Uterus (tissue), 4 donors: ENCODE data around the gene CD1D. TPM values are rescaled to one million over a fixed set of nuclear protein-coding genes. Genes with fewer than 3 reads are reported as not detected.
"Not testable (repeated sequence)": the region's sequence is repeated elsewhere in the genome, so short reads cannot be mapped to it uniquely, and the experiment has no call there.

Source experiments
- DNase-seq, 2 donors: peaks; one replicate each; pipeline ENCODE4 v3.0.0-alpha.2; 2019 to 2020
- H3K27ac ChIP-seq, 2 donors: fragments of 200-600 bp; sonication (generic); 1 replicate in 1 of 2; 2 replicates in 1 of 2; pipeline ENCODE4 v1.5.1; 2016 to 2018
- H3K27me3 ChIP-seq, 2 donors: fragments of 200-600 bp; sonication (generic); one replicate each; pipeline ENCODE4 v1.5.1; 2018 to 2019; ENCODE audit warnings: control low read depth in 1 of 2
- H3K36me3 ChIP-seq, 2 donors: fragments of 200-600 bp; sonication (generic); one replicate each; pipeline ENCODE4 v1.5.1; 2019; ENCODE audit warnings: control low read depth in 1 of 2
- H3K4me1 ChIP-seq, 2 donors: fragments of 200-600 bp; sonication (generic); one replicate each; pipeline ENCODE4 v1.5.1; 2018 to 2019; ENCODE audit warnings: control low read depth in 1 of 2
- H3K4me3 ChIP-seq, 2 donors: fragments of 200-600 bp; sonication (generic); 1 replicate in 1 of 2; 2 replicates in 1 of 2; pipeline ENCODE4 v1.5.1; 2018 to 2019; ENCODE audit warnings: mild to moderate bottlenecking in 1 of 2
- H3K9me3 ChIP-seq, 2 donors: fragments of 200-600 bp; sonication (generic); one replicate each; pipeline ENCODE4 v1.5.1; 2019; ENCODE audit warnings: control low read depth in 1 of 2
- POLR2A ChIP-seq, 2 donors: fragments of 450-650 bp; IDR thresholded peaks; one replicate each; pipeline ENCODE4 v1.6.1; 2016; ENCODE audit warnings: antibody characterized with exemption in 2 of 2, mild to moderate bottlenecking in 1 of 2, moderate library complexity in 1 of 2
- intact Hi-C: fragments of 100-400 bp; cut with DNase I; formaldehyde crosslinking; loops from one replicate; pipeline ENCODE4 v1.15.1; 2023; ENCODE audit warnings: low total_unique reads
- total RNA-seq, 4 donors: library from RNA; depleted of rRNA in 3 of 4; stranded (reverse); fragments of >200 nt in 3 of 4; gene quantifications; one replicate each; pipeline versions ENCODE4 v1.1.0 to v1.2.4, GENCODE V29; 2014 to 2023
- TF ChIP-seq, protein P1 (sequence below), 4 experiments: fragments of 200-600 bp in 2 of 4; fragments of 450-650 bp in 2 of 4; sonication (generic) in 2 of 4; IDR thresholded peaks; one replicate each; pipeline ENCODE4 v1.5.1; 2016 to 2019; ENCODE audit warnings: antibody characterized with exemption in 4 of 4, mild to moderate bottlenecking in 2 of 4, moderate library complexity in 1 of 4
- donor health status: DM: yes; HTN: yes; CAD: no.

CD1D gene
- total RNA-seq, 4 donors from 2014 or later, result 1.5 to 3.4 (median 1.8) TPM

DNA sequence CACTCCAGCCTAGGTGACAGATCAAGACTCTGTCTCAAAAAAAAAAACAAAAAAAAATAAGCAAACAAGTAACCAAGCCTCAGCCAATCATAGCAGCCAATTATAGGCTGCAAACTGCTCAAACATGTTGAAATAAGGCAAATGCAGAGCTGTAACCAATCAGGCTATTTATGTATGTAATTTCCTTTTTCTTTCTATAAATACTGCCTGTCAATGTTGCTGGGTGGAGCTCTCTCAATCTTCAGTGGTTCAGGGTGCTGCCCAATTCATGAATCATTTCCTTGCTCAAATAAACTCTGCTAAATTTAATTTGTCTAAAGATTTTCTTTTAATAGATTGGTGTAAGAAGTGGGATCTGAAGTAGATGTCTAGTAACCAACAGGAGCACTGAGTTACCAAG is 11.6 kb upstream of the CD1D start:
- DNase-seq, result no peak
- intact Hi-C loops, result no loop called here
- Histone ChIP-seq H3K4me3 (no peak overlapping the region), H3K9me3 (no peaks in the 10 kb centered on the region), H3K27ac (no peak overlapping the region), H3K36me3 (no peaks in the 10 kb centered on the region), H3K4me1 (no peaks in the 10 kb centered on the region), H3K27me3 (no peaks in the 10 kb centered on the region)
- TF ChIP-seq POLR2A (IDR thresholded peaks at IDR 0.05), result no peak
- TF ChIP-seq, protein P1, sequence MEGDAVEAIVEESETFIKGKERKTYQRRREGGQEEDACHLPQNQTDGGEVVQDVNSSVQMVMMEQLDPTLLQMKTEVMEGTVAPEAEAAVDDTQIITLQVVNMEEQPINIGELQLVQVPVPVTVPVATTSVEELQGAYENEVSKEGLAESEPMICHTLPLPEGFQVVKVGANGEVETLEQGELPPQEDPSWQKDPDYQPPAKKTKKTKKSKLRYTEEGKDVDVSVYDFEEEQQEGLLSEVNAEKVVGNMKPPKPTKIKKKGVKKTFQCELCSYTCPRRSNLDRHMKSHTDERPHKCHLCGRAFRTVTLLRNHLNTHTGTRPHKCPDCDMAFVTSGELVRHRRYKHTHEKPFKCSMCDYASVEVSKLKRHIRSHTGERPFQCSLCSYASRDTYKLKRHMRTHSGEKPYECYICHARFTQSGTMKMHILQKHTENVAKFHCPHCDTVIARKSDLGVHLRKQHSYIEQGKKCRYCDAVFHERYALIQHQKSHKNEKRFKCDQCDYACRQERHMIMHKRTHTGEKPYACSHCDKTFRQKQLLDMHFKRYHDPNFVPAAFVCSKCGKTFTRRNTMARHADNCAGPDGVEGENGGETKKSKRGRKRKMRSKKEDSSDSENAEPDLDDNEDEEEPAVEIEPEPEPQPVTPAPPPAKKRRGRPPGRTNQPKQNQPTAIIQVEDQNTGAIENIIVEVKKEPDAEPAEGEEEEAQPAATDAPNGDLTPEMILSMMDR (IDR thresholded peaks at IDR 0.05), result no peak

DNA sequence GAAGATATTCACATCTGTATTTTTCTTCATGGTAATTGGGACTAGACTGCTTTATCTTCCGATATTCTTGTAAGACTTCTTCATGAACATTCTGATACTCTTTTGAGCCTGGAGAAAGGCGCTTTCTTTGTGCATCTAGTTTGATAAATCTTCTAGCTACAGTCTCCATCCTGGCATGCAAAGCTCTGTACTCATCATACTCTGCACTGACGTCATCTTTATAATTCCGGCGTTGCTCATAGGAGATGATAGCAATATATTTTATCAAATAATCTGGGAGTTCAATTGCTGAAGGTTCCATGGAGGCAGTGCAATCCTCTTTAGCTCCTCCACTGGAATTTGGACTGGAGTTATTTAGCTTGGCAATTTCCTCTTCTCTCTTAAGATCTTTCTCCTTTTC is 4.8 kb upstream of the CD1D start:
- intact Hi-C loops, H3K27me3 ChIP-seq, H3K4me1 ChIP-seq, H3K27ac ChIP-seq, H3K4me3 ChIP-seq, DNase-seq, H3K36me3 ChIP-seq, H3K9me3 ChIP-seq: not testable (repeated sequence)

DNA sequence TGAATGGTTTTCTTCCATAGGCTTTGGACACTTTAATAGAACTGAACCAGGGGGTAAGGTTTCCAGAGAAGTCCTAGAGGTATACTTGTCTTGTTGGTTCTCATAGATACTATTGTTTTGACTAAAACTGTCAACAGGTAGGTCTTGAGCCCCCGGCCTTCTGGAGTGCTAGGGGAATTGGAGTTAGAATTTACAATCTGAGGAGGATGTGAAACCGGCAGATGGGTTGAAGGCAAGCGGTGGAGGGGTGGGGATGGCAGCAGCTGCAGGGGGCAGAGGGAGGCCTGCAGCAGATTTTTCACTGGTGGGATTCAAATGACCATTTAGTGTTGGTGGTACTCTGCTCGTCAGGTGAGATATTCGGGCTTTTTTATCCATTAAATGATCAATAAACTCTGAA is 4.3 kb upstream of the CD1D start:
- no peaks in the 10 kb centered on the region for H3K4me1 ChIP-seq
- TF ChIP-seq, protein P1 (IDR thresholded peaks at IDR 0.05), result no peak
- TF ChIP-seq POLR2A (IDR thresholded peaks at IDR 0.05), result no peak
- no peak overlapping the region for H3K27ac ChIP-seq
- DNase-seq, result no peak
- H3K4me3 ChIP-seq, result no peak overlapping the region
- H3K9me3 ChIP-seq, result no peaks in the 10 kb centered on the region
- no peaks in the 10 kb centered on the region for H3K27me3 ChIP-seq
- no peaks in the 10 kb centered on the region for H3K36me3 ChIP-seq
- intact Hi-C loops, result no loop called here

DNA sequence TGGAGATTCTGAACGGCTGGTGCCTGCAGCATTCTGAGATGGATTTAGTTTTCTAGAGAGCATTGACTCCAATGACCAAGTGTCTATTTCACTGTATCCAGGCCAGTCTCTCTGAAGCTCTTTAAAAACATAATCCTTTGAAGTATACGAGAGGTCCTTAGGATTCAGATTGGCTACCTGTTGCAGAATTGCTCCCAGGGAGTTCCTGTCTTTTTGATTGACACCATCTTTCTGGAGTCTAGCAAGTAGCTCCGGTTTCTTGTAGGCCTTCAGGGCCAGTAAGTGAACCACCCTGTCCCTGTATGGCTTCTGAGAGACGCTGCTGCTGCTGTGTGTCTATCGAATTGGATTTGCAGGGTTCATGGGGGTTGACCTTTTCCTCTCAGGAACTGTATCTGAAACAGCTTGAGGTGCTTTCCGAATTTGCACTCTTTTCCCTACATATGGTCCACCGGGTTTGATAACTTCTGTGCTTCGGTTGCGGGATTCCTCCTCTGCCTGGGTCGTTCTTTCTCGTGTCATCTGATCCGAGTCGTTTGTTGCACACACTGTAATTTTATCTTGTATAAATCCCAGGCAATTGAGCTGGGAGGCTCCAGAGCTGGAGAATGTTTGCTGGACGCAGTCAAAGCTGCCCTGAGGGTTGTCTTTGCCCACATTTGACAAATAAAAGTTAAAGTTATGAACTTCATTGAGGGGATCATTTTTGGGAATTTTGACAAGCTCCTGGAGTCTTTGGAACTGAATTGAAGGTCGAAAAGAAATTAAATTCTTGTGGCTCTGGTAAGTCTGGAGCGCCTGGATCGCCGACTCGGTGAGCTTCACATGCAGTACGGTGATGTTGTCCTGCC is 3.6 kb upstream of the CD1D start:
- H3K27ac ChIP-seq, H3K4me1 ChIP-seq, H3K9me3 ChIP-seq, H3K27me3 ChIP-seq, H3K36me3 ChIP-seq, intact Hi-C loops, DNase-seq: not testable (repeated sequence)
- H3K4me3 ChIP-seq, result peak overlapping the region; percentile 35 to 46

DNA sequence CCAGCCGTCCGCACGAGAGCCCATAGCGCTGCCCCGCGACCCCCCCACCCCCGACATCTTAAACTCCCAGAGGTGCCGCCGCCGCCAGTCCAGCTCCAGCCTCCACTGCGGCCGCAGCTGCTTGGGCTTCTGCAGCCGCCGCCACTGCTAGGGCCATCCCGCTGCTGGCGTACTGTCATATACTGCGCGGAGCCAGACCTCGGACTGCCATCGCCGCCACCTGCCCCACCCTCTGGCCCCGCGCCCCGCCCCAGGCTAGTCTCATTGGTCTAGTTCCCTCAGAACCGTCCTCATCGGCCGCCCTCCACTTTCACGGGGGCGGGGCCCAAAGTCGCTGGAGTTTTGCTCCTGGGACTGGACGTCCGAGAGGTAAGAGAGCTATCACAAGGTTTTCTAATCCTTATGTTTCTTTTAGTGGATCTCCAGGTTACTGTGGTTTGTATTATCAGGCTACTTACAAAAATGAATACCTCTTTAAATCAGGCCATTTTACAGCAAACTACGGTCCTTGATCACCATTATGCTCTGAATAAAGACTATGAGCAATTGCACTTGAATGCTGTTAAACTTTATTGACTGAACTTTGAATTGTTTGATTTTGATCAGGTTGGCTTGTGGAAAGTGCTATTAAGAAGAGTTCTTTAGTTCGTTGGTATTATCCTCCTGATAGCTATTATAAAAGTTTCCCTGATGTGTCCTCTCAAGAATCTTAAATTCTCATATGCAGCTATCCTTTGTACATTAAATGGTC is 2.8 kb upstream of the CD1D start:
- Histone ChIP-seq H3K9me3 (no peaks in the 10 kb centered on the region), H3K27me3 (no peaks in the 10 kb centered on the region), H3K36me3 (no peaks in the 10 kb centered on the region), H3K27ac (no peak overlapping the region), H3K4me3 (peak overlapping the region; percentile 35 to 46), H3K4me1 (no peaks in the 10 kb centered on the region)
- DNase-seq, result peak; percentile 79 to 83
- intact Hi-C loops, result no loop called here
- TF ChIP-seq POLR2A (IDR thresholded peaks at IDR 0.05), result no peak
- TF ChIP-seq, protein P1 (IDR thresholded peaks at IDR 0.05), result no peak
